Trophoblast cell (in vitro differentiated cells and primary cell): ENCODE data around the gene THAP3.

Source experiments
- DNase-seq, 2 donors: peaks; one replicate each; pipeline ENCODE4 v3.0.0-alpha.2; 2016
- H2AFZ ChIP-seq: 2 replicates; pipeline ENCODE4 v1.6.1; 2013; ENCODE audit warnings: low read length, moderate library complexity, mild to moderate bottlenecking; ENCODE audit not compliant: insufficient read depth, poor library complexity
- H2AK5ac ChIP-seq: 2 replicates; pipeline ENCODE4 v1.6.1; 2013; ENCODE audit warnings: mild to moderate bottlenecking, low read length
- H2BK120ac ChIP-seq: 2 replicates; pipeline ENCODE4 v1.6.1; 2013; ENCODE audit warnings: low read length, mild to moderate bottlenecking, moderate library complexity; ENCODE audit not compliant: insufficient read depth, poor library complexity
- H2BK12ac ChIP-seq: 2 replicates; pipeline ENCODE4 v1.6.1; 2013; ENCODE audit warnings: mild to moderate bottlenecking, low read length, moderate library complexity
- H2BK5ac ChIP-seq: 2 replicates; pipeline ENCODE4 v1.6.1; 2013; ENCODE audit warnings: low read length, low read depth, moderate library complexity, mild to moderate bottlenecking; ENCODE audit not compliant: poor library complexity
- H3K14ac ChIP-seq: 2 replicates; pipeline ENCODE4 v1.6.1; 2013; ENCODE audit warnings: mild to moderate bottlenecking, low read length
- H3K18ac ChIP-seq: 2 replicates; pipeline ENCODE4 v1.6.1; 2013; ENCODE audit warnings: mild to moderate bottlenecking, low read length
- H3K23ac ChIP-seq: 2 replicates; pipeline ENCODE4 v1.6.1; 2013; ENCODE audit warnings: low read length
- H3K27ac ChIP-seq: 2 replicates; pipeline ENCODE4 v1.5.1; 2013; ENCODE audit warnings: low read depth, mild to moderate bottlenecking, inconsistent platforms, low read length, moderate library complexity
- H3K27me3 ChIP-seq: 2 replicates; pipeline ENCODE4 v1.6.1; 2013; ENCODE audit warnings: inconsistent platforms, mild to moderate bottlenecking, low read length, moderate library complexity; ENCODE audit not compliant: insufficient read depth
- H3K36me3 ChIP-seq, 2 experiments: 1 replicate in 1 of 2; 2 replicates in 1 of 2; pipeline ENCODE4 v1.6.1; 2013; ENCODE audit warnings: low read length in 2 of 2, mild to moderate bottlenecking in 2 of 2, moderate library complexity in 1 of 2; ENCODE audit not compliant: insufficient read depth in 2 of 2, control insufficient read depth in 1 of 2
- H3K4ac ChIP-seq: 2 replicates; pipeline ENCODE4 v1.6.1; 2013; ENCODE audit warnings: low read depth, mild to moderate bottlenecking, low read length, moderate library complexity
- H3K4me1 ChIP-seq, 2 experiments: 1 replicate in 1 of 2; 2 replicates in 1 of 2; pipeline ENCODE4 v1.6.1; 2013; ENCODE audit warnings: low read length in 2 of 2, mild to moderate bottlenecking in 2 of 2, moderate library complexity in 1 of 2; ENCODE audit not compliant: insufficient read depth in 2 of 2, control insufficient read depth in 1 of 2
- H3K4me2 ChIP-seq: 2 replicates; pipeline ENCODE4 v1.6.1; 2013; ENCODE audit warnings: inconsistent platforms, mild to moderate bottlenecking, low read length, moderate library complexity
- H3K4me3 ChIP-seq: 2 replicates; pipeline ENCODE4 v1.5.1; 2013; ENCODE audit warnings: mild to moderate bottlenecking, low read depth, low read length, inconsistent platforms
- H3K79me1 ChIP-seq: one replicate; pipeline ENCODE4 v1.6.1; 2013; ENCODE audit warnings: low read length
- H3K79me2 ChIP-seq: 2 replicates; pipeline ENCODE4 v1.6.1; 2013; ENCODE audit warnings: low read length, mild to moderate bottlenecking; ENCODE audit not compliant: control insufficient read depth, insufficient read depth, poor library complexity
- H3K9ac ChIP-seq: 2 replicates; pipeline ENCODE4 v1.6.1; 2013; ENCODE audit warnings: mild to moderate bottlenecking, low read length
- H3K9me3 ChIP-seq: 2 replicates; pipeline ENCODE4 v1.6.1; 2013; ENCODE audit warnings: low read depth, mild to moderate bottlenecking, control low read depth, inconsistent platforms, low read length; ENCODE audit not compliant: insufficient read depth
- H4K12ac ChIP-seq: 2 replicates; pipeline ENCODE4 v1.6.1; 2013; ENCODE audit warnings: low read depth, mild to moderate bottlenecking, low read length, moderate library complexity
- H4K8ac ChIP-seq: 2 replicates; pipeline ENCODE4 v1.6.1; 2013; ENCODE audit warnings: low read depth, mild to moderate bottlenecking, low read length, moderate library complexity
- H4K91ac ChIP-seq: one replicate; pipeline ENCODE4 v1.6.1; 2013; ENCODE audit warnings: low read depth, mild to moderate bottlenecking, low read length, moderate library complexity
- WGBS: extraction: QIAGEN DNeasy Blood & Tissue Kit; methylation state at CpG from one replicate; pipeline ENCODE4 v1.1.7; 2013; ENCODE audit warnings: missing lambda C conversion rate; ENCODE audit not compliant: insufficient read length, insufficient coverage; ENCODE audit errors: extremely low coverage; 5-methylcytosine and 5-hydroxymethylcytosine counted together

THAP3 gene

DNA sequence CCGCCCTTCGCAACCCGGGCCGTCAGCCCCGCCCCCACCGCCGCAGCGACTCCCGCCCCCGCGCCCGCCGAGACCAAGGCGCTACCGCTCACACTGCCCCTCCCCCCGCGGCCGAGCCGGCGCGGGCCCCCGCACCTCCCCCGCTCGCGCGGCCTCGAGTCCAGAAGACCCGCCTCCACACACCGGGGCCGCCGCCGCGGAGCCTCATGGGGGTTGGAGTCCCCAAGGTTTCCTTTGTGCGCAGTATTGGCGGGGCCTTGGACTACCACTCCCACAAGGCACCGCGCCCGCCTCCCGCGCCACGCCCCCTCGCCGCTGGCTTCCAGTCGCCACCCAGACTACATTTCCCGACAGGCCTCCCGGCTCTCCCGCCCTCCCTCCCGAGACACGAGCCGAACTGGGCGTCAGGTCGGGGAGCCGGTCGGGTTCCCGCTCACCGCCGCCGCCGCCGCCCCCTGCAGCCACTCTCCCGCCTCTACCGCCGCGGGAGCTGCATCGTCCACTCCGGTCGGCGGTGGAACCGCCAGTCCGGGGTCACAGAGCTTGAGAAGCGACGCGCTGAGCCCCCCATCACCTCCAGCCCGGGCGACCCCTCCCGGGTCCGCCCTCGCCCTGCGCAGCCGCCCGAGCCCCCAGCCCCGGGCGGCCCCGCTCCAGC, 11.2 kb upstream of the THAP3 start, which contains the start of gene PHF13:
PHF13 (plus strand) TSS at position 371 of the 658 bp plus-strand sequence. CDS start 336 bp downstream, outside the sequence.
- H2BK5ac ChIP-seq: peak within 1 kb of the TSS; percentile 95
- H2AFZ ChIP-seq: peak within 1 kb of the TSS; percentile 64
- no CpG with 5 or more reads among the region's 84 CpGs for WGBS
- H3K4me2 ChIP-seq: peak within 1 kb of the TSS; percentile 100
- H3K4me3 ChIP-seq: peak within 1 kb of the TSS; percentile 89
- peak within 1 kb of the TSS; percentile 98 for H3K14ac ChIP-seq
- H3K4me1 ChIP-seq: peaks cover 0 to 6% of the 10 kb centered on the region in 2 experiments
- no peak within 1 kb of the TSS for H3K23ac ChIP-seq
- peak within 1 kb of the TSS; percentile 90 for H4K12ac ChIP-seq
- H3K27me3 ChIP-seq: no peaks in the 10 kb centered on the region
- H2BK120ac ChIP-seq: peak within 1 kb of the TSS; percentile 68
- no peaks in the 10 kb centered on the region for H3K9me3 ChIP-seq
- H3K36me3 ChIP-seq: peaks cover 16 to 18% of the 10 kb centered on the region in 2 experiments
- H3K9ac ChIP-seq: peak within 1 kb of the TSS; percentile 84
- H2AK5ac ChIP-seq: peak within 1 kb of the TSS; percentile 98
- H3K4ac ChIP-seq: peak within 1 kb of the TSS; percentile 99
- DNase-seq: peak; percentile 99
- H3K18ac ChIP-seq: peak within 1 kb of the TSS; percentile 93
- peak within 1 kb of the TSS; percentile 81 for H3K27ac ChIP-seq
- peaks cover 26% of the 10 kb centered on the region for H3K79me2 ChIP-seq
- peak within 1 kb of the TSS; percentile 42 for H2BK12ac ChIP-seq
- peak within 1 kb of the TSS; percentile 85 for H4K8ac ChIP-seq
- H4K91ac ChIP-seq: peak within 1 kb of the TSS; percentile 83
- H3K79me1 ChIP-seq: peaks cover 16% of the 10 kb centered on the region

- Histone ChIP-seq H2BK5ac (peak overlapping the region; percentile 95), H3K79me2 (peaks cover 26% of the 10 kb centered on the region), H3K27ac (peak overlapping the region; percentile 81)
These were observed 10.4 kb upstream of the THAP3 start for GRCh38 chr1:6614019-6614928.

GRCh38 chr1:6614929-6615785, 9.5 kb upstream of the THAP3 start:
- H2BK12ac ChIP-seq: no peak overlapping the region
- peaks cover 16% of the 10 kb centered on the region for H3K79me1 ChIP-seq
- H3K27ac ChIP-seq: peak overlapping the region; percentile 8
- no peak overlapping the region for H2AK5ac ChIP-seq
- H4K91ac ChIP-seq: peak overlapping the region; percentile 71
- peaks cover 28% of the 10 kb centered on the region for H3K79me2 ChIP-seq
- H2AFZ ChIP-seq: no peak overlapping the region
- peak overlapping the region; percentile 73 for H3K14ac ChIP-seq
- H3K4me1 ChIP-seq: peaks cover 0 to 6% of the 10 kb centered on the region in 2 experiments
- WGBS: no CpG with 5 or more reads among the region's 82 CpGs
- peak overlapping the region; percentile 89 for H3K4me3 ChIP-seq
- H2BK5ac ChIP-seq: peak overlapping the region; percentile 74
- DNase-seq: peak in 1 of 2 donors; percentile 37
- peak overlapping the region; percentile 48 for H4K8ac ChIP-seq
- peak overlapping the region; percentile 87 for H3K4me2 ChIP-seq
- H3K9me3 ChIP-seq: no peaks in the 10 kb centered on the region
- H3K9ac ChIP-seq: peak overlapping the region; percentile 86
- H3K23ac ChIP-seq: no peak overlapping the region
- peak overlapping the region; percentile 44 for H4K12ac ChIP-seq
- H3K27me3 ChIP-seq: no peaks in the 10 kb centered on the region
- H3K18ac ChIP-seq: peak overlapping the region; percentile 68
- peak overlapping the region; percentile 65 for H2BK120ac ChIP-seq
- H3K4ac ChIP-seq: peak overlapping the region; percentile 99
- peaks cover 29 to 31% of the 10 kb centered on the region in 2 experiments for H3K36me3 ChIP-seq

More at GRCh38 chr1:6614019-6614928, 10.4 kb upstream of the THAP3 start:
- Histone ChIP-seq H2BK12ac (no peak overlapping the region), H3K79me1 (peaks cover 16% of the 10 kb centered on the region), H3K23ac (no peak overlapping the region), H4K91ac (peak overlapping the region; percentile 83), H2AK5ac (peak overlapping the region; percentile 98), H3K4me2 (peak overlapping the region; percentile 49), H3K14ac (peak overlapping the region; percentile 98), H3K9ac (peak overlapping the region; percentile 84), H3K18ac (peak overlapping the region; percentile 93), H3K4me1 (peaks cover 0 to 6% of the 10 kb centered on the region in 2 experiments), H4K8ac (peak overlapping the region; percentile 85), H3K4me3 (peak overlapping the region; percentile 89), H3K4ac (peak overlapping the region; percentile 99), H2AFZ (peak overlapping the region; percentile 64), H2BK120ac (peak overlapping the region; percentile 48), H3K27me3 (no peaks in the 10 kb centered on the region), H4K12ac (peak overlapping the region; percentile 90), H3K36me3 (peaks cover 20 to 22% of the 10 kb centered on the region in 2 experiments), H3K9me3 (no peaks in the 10 kb centered on the region)
- WGBS: no CpG with 5 or more reads among the region's 117 CpGs
- DNase-seq: peak in 1 of 2 donors; percentile 42
